ENCODE measurements around the gene PLCD1.
"Not testable (repeated sequence)": the region's sequence is repeated elsewhere in the genome, so short reads cannot be mapped to it uniquely, and the experiment has no call there.

PLCD1 gene

DNA sequence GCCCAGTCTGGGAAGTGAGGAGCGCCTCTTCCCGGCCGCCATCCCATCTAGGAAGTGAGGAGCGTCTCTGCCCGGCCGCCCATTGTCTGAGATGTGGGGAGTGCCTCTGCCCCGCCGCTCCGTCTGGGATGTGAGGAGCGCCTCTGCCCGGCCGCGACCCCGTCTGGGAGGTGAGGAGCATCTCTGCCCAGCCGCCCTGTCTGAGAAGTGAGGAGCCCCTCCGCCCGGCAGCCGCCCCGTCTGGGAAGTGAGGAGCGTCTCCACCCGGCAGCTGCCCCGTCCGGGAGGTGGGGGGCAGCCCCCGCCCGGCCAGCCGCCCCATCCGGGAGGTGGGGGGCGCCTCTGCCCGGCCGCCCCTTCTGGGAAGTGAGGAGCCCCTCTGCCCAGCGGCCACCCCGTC is 23.8 kb upstream of the PLCD1 start:
- not testable (repeated sequence) for H3K4me1 ChIP-seq (ENCODE audit: control insufficient read depth in 2 of 2, insufficient read depth in 2 of 2, low read length in 2 of 2); H3K27ac ChIP-seq (ENCODE audit: low read depth in 2 of 2, low read length in 2 of 2)

DNA sequence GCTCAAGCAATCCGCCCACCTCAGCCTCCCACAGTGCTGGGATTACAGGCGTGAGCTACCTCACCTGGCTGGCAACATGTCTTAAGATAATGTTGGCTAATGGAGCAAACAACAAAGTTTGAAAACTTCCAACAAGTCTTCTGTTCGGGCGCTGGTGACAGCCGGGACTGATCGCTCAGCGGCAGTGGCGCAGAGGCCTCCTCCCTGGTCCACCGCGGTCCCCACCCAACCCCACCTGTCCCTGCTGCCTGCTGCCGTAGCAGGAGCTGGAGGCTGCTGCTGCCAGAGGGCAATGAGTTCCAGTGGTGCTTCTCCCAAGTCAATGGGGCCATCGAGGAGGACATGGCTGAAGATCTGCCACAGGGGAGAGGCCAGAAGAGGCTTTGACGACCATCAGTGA is 21.7 kb upstream of the PLCD1 start:
- H3K4me1 ChIP-seq (ENCODE audit: control insufficient read depth in 2 of 2, insufficient read depth in 2 of 2, low read length in 2 of 2): no peaks in the 10 kb centered on the region
- H3K27me3 ChIP-seq (ENCODE audit: control insufficient read depth in 2 of 2, insufficient read depth in 2 of 2, low read length in 2 of 2): no peaks in the 10 kb centered on the region
- H3K36me3 ChIP-seq (ENCODE audit: control insufficient read depth in 2 of 2, insufficient read depth in 2 of 2, low read length in 2 of 2): no peaks in the 10 kb centered on the region
- H3K27ac ChIP-seq (ENCODE audit: low read depth in 2 of 2, low read length in 2 of 2): no peak overlapping the region
- no peaks in the 10 kb centered on the region for H3K9me3 ChIP-seq (ENCODE audit: control insufficient read depth in 2 of 2, low read length in 2 of 2)
- no peak overlapping the region for H3K9ac ChIP-seq (ENCODE audit: low read depth in 1 of 2, low read length in 2 of 2)
- H3K4me3 ChIP-seq (ENCODE audit: low read length in 2 of 2): no peak overlapping the region

More for the DNA sequence above, 23.8 kb upstream of the PLCD1 start:
- H3K27me3 ChIP-seq (ENCODE audit: control insufficient read depth in 2 of 2, insufficient read depth in 2 of 2, low read length in 2 of 2); H3K36me3 ChIP-seq (ENCODE audit: control insufficient read depth in 2 of 2, insufficient read depth in 2 of 2, low read length in 2 of 2); H3K9me3 ChIP-seq (ENCODE audit: control insufficient read depth in 2 of 2, low read length in 2 of 2); H3K9ac ChIP-seq (ENCODE audit: low read depth in 1 of 2, low read length in 2 of 2); H3K4me3 ChIP-seq (ENCODE audit: low read length in 2 of 2): not testable (repeated sequence)

DNA sequence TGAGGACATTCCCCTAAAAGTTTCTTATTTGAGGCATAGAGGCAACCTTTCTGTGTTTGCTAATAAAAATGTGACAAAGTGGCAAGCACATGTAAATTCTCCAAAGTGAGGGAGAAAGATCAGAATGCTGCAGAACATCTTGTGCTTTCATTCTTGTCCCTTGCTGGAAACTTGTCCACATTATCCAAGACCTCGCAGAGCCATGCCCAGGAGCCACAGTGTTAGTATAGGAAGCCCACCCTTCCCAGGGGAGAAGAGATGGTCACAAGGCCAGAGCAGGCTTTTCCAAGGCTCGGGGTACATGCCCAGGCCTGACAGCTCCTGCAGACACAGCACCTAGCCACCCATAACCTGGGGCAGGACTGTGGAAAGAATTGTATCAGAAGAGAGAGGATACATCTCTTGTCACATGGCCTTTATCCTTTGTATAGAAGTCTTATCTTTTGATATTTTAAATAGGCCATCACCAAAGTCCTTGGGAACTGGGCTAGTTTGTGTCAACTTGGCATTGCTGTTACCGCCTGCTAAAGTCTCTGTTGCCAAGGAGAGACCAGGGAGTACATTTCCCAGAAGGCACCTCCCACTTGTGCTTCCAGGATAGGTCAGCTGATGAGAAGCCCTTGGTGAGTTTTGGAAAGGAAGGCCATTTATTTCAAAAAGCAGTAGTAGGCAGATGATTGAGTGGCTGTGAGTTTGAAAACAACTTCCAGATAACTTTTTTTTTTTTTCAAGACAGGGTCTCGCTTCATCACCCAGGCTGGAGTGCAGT is 20.1 kb upstream of the PLCD1 start:
- no peaks in the 10 kb centered on the region for H3K36me3 ChIP-seq (ENCODE audit: control insufficient read depth in 2 of 2, insufficient read depth in 2 of 2, low read length in 2 of 2)
- no peak overlapping the region for H3K4me3 ChIP-seq (ENCODE audit: low read length in 2 of 2)
- H3K27ac ChIP-seq (ENCODE audit: low read depth in 2 of 2, low read length in 2 of 2): no peak overlapping the region

DNA sequence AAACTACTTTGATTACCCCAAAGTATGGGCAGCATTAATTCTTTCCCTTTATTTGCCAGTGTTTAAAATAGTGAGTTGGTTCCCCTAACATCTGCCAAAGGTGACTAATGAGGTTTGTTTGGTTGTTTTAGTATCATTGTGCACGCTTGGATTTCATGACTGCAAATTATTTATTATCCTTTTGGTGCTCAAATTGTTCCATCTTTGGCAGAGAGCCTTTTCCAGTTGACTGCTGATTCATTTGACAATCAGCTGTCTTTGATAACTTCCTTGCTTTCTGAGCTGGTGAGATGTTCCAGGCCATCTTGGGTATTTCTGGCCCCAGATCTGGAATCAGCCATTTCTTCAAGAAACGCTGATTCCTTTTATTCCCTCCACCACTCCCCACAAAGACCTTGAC is 18.5 kb upstream of the PLCD1 start:
- Histone ChIP-seq H3K9me3 (ENCODE audit: control insufficient read depth in 2 of 2, low read length in 2 of 2) (no peaks in the 10 kb centered on the region), H3K27ac (ENCODE audit: low read depth in 2 of 2, low read length in 2 of 2) (no peak overlapping the region), H3K4me1 (ENCODE audit: control insufficient read depth in 2 of 2, insufficient read depth in 2 of 2, low read length in 2 of 2) (peaks cover 3 to 4% of the 10 kb centered on the region in 2 donors), H3K36me3 (ENCODE audit: control insufficient read depth in 2 of 2, insufficient read depth in 2 of 2, low read length in 2 of 2) (no peaks in the 10 kb centered on the region), H3K27me3 (ENCODE audit: control insufficient read depth in 2 of 2, insufficient read depth in 2 of 2, low read length in 2 of 2) (no peaks in the 10 kb centered on the region), H3K9ac (ENCODE audit: low read depth in 1 of 2, low read length in 2 of 2) (no peak overlapping the region), H3K4me3 (ENCODE audit: low read length in 2 of 2) (no peak overlapping the region)

More for the DNA sequence above, 20.1 kb upstream of the PLCD1 start:
- Histone ChIP-seq H3K27me3 (ENCODE audit: control insufficient read depth in 2 of 2, insufficient read depth in 2 of 2, low read length in 2 of 2) (no peaks in the 10 kb centered on the region), H3K4me1 (ENCODE audit: control insufficient read depth in 2 of 2, insufficient read depth in 2 of 2, low read length in 2 of 2) (no peaks in the 10 kb centered on the region), H3K9me3 (ENCODE audit: control insufficient read depth in 2 of 2, low read length in 2 of 2) (no peaks in the 10 kb centered on the region), H3K9ac (ENCODE audit: low read depth in 1 of 2, low read length in 2 of 2) (no peak overlapping the region)

DNA sequence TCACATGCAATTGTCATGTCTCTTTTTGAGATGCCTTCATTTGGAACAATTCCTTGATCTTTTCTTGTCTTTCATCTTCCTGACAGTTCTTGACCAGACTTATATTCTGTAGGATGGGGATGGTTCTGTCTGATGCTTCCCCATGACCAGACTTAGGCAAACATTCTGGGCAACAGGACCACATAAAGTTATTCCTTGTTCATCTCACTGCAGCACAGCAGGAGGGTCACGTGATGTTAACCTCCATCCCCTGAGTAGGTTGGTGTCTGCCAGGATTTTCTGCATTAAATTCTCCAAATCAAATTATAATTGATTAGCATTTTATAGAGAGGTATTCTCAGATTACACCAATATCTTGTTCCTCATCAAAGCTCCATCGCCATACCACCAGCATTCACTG is 17.4 kb upstream of the PLCD1 start:
- Histone ChIP-seq H3K4me3 (ENCODE audit: low read length in 2 of 2) (no peak overlapping the region), H3K27ac (ENCODE audit: low read depth in 2 of 2, low read length in 2 of 2) (no peak overlapping the region), H3K9ac (ENCODE audit: low read depth in 1 of 2, low read length in 2 of 2) (no peak overlapping the region)

DNA sequence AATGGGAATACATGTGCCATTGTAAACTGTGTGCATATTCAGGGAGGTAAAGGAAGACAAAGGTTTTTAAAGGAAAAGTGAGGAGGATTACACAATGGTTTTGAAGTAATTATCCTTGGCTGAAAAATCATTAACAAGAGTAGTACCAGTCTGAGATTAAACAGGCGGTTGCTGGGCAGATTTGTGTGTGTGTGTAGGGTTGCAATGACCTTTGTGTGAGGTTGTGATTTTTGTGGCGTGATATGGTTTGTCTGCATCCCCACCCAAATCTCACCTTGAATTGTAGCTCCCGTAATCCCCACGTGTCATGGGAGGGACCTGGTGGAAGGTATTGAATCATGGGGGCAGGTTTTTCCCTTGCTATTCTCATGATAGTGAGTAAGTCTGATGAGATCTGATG is 16.6 kb upstream of the PLCD1 start:
- Histone ChIP-seq H3K27me3 (ENCODE audit: control insufficient read depth in 2 of 2, insufficient read depth in 2 of 2, low read length in 2 of 2) (no peaks in the 10 kb centered on the region), H3K9me3 (ENCODE audit: control insufficient read depth in 2 of 2, low read length in 2 of 2) (no peaks in the 10 kb centered on the region), H3K9ac (ENCODE audit: low read depth in 1 of 2, low read length in 2 of 2) (no peak overlapping the region), H3K4me3 (ENCODE audit: low read length in 2 of 2) (no peak overlapping the region), H3K4me1 (ENCODE audit: control insufficient read depth in 2 of 2, insufficient read depth in 2 of 2, low read length in 2 of 2) (peaks cover 3 to 4% of the 10 kb centered on the region in 2 donors), H3K27ac (ENCODE audit: low read depth in 2 of 2, low read length in 2 of 2) (peak overlapping the region in 1 of 2 donors; percentile 0), H3K36me3 (ENCODE audit: control insufficient read depth in 2 of 2, insufficient read depth in 2 of 2, low read length in 2 of 2) (no peaks in the 10 kb centered on the region)

More for the DNA sequence above, 17.4 kb upstream of the PLCD1 start:
- Histone ChIP-seq H3K36me3 (ENCODE audit: control insufficient read depth in 2 of 2, insufficient read depth in 2 of 2, low read length in 2 of 2) (no peaks in the 10 kb centered on the region), H3K9me3 (ENCODE audit: control insufficient read depth in 2 of 2, low read length in 2 of 2) (no peaks in the 10 kb centered on the region), H3K4me1 (ENCODE audit: control insufficient read depth in 2 of 2, insufficient read depth in 2 of 2, low read length in 2 of 2) (peaks cover 3 to 4% of the 10 kb centered on the region in 2 donors), H3K27me3 (ENCODE audit: control insufficient read depth in 2 of 2, insufficient read depth in 2 of 2, low read length in 2 of 2) (no peaks in the 10 kb centered on the region)

DNA sequence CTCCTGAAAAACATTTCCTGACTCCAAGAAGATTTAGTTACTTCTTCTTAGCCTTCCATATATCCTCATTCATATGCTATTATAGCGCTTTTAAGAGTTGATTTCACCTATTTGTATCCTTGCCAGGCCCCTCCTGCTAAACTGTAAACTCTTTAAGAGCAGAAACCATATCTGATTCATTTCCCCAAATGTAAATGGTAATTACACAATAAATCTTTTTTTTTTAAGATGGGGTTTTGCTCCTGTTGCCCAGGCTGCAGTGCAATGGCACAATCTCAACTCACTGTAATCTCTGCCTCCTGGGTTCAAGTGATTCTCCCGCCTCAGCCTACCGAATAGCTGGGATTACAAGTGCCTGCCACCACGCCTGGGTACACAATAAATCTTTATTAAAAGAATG is 14.0 kb upstream of the PLCD1 start:
- peaks cover 23 to 28% of the 10 kb centered on the region in 2 donors for H3K4me1 ChIP-seq (ENCODE audit: control insufficient read depth in 2 of 2, insufficient read depth in 2 of 2, low read length in 2 of 2)
- H3K9ac ChIP-seq (ENCODE audit: low read depth in 1 of 2, low read length in 2 of 2): no peak overlapping the region
- H3K9me3 ChIP-seq (ENCODE audit: control insufficient read depth in 2 of 2, low read length in 2 of 2): no peaks in the 10 kb centered on the region
- no peaks in the 10 kb centered on the region for H3K27me3 ChIP-seq (ENCODE audit: control insufficient read depth in 2 of 2, insufficient read depth in 2 of 2, low read length in 2 of 2)
- H3K27ac ChIP-seq (ENCODE audit: low read depth in 2 of 2, low read length in 2 of 2): no peak overlapping the region
- no peaks in the 10 kb centered on the region for H3K36me3 ChIP-seq (ENCODE audit: control insufficient read depth in 2 of 2, insufficient read depth in 2 of 2, low read length in 2 of 2)
- H3K4me3 ChIP-seq (ENCODE audit: low read length in 2 of 2): no peak overlapping the region

DNA sequence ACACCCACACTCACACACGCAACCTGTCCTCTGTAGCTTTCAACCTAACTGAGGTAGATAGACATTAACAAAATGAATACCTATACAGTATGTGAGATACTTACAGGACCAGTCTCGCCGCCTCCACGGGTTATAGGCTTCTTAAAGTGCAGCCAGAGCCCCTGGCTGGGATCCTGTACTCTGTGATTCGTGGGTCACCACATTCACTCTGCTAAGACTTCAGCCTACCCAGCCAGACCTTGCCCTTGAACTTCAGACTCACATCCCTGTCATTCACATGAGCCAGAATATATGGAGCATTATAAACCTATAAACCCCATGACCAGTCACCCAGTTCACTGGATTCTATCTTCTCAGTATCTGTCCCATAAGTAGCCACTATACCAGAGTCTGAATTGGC is 11.0 kb upstream of the PLCD1 start:
- H3K36me3 ChIP-seq (ENCODE audit: control insufficient read depth in 2 of 2, insufficient read depth in 2 of 2, low read length in 2 of 2): no peaks in the 10 kb centered on the region
- H3K4me1 ChIP-seq (ENCODE audit: control insufficient read depth in 2 of 2, insufficient read depth in 2 of 2, low read length in 2 of 2): peaks cover 23 to 30% of the 10 kb centered on the region in 2 donors
- H3K27ac ChIP-seq (ENCODE audit: low read depth in 2 of 2, low read length in 2 of 2): peak overlapping the region; percentile 63 to 85
- H3K9ac ChIP-seq (ENCODE audit: low read depth in 1 of 2, low read length in 2 of 2): peak overlapping the region; percentile 16 to 27
- H3K27me3 ChIP-seq (ENCODE audit: control insufficient read depth in 2 of 2, insufficient read depth in 2 of 2, low read length in 2 of 2): no peaks in the 10 kb centered on the region
- H3K9me3 ChIP-seq (ENCODE audit: control insufficient read depth in 2 of 2, low read length in 2 of 2): no peaks in the 10 kb centered on the region
- H3K4me3 ChIP-seq (ENCODE audit: low read length in 2 of 2): peak overlapping the region; percentile 77 to 81

DNA sequence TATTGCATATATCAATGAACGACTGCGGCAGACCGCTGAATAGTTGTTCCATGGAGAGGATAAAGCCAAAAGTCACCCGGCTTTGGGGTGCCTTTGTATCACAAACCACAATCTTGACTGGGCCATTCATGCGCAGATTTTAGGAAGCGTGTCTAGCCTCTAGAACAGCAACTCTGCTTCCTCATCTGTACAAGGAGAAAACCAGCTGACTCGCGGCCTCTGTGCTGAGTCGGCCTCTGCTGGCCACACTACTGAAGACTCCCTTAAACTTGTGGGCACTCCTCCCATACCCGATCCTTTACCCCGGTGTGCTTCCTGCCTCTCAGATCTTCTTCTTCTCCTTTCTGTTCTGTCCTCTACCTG is 10.4 kb upstream of the PLCD1 start:
- H3K36me3 ChIP-seq (ENCODE audit: control insufficient read depth in 2 of 2, insufficient read depth in 2 of 2, low read length in 2 of 2): no peaks in the 10 kb centered on the region
- H3K27ac ChIP-seq (ENCODE audit: low read depth in 2 of 2, low read length in 2 of 2): peak overlapping the region; percentile 63 to 85
- H3K9ac ChIP-seq (ENCODE audit: low read depth in 1 of 2, low read length in 2 of 2): peak overlapping the region; percentile 74 to 79

DNA sequence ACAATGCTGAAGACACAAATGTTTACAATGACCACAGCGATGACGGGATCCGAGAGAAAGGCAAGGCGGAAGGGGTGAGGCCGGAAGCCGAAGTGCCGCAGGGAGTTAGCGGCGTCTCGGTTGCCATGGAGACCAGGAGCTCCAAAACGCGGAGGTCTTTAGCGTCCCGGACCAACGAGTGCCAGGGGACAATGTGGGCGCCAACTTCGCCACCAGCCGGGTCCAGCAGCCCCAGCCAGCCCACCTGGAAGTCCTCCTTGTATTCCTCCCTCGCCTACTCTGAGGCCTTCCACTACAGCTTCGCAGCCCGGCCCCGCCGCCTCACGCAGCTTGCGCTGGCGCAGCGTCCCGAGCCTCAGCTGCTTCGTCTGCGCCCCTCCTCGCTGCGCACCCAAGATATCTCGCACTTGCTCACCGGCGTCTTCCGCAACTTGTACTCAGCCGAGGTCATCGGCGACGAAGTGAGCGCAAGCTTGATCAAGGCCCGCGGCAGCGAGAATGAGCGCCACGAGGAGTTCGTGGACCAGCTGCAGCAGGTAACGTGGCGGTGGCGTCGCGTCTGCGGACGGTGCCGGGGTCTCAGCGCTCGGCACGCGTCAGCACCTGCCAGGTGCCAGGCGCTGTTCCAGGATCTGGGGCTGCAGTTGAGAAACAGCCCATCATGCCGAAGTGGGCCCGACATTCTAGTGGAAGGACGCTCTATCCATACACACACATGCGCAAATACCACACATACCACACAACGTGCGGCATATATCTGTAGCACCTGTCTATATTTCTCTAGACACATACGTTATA is 9.9 kb upstream of the PLCD1 start, which contains the start of gene DLEC1:
Gene DLEC1, plus strand, starts transcription at position 108 of the 798 bp plus-strand sequence. Its CDS starts 18 bp downstream, at position 126.
- Histone ChIP-seq H3K9me3 (ENCODE audit: control insufficient read depth in 2 of 2, low read length in 2 of 2) (no peaks in the 10 kb centered on the region), H3K9ac (ENCODE audit: low read depth in 1 of 2, low read length in 2 of 2) (peak within 1 kb of the TSS; percentile 74 to 79), H3K4me3 (ENCODE audit: low read length in 2 of 2) (peak within 1 kb of the TSS; percentile 77 to 81), H3K36me3 (ENCODE audit: control insufficient read depth in 2 of 2, insufficient read depth in 2 of 2, low read length in 2 of 2) (no peaks in the 10 kb centered on the region), H3K27ac (ENCODE audit: low read depth in 2 of 2, low read length in 2 of 2) (peak within 1 kb of the TSS; percentile 69 to 85), H3K27me3 (ENCODE audit: control insufficient read depth in 2 of 2, insufficient read depth in 2 of 2, low read length in 2 of 2) (no peaks in the 10 kb centered on the region), H3K4me1 (ENCODE audit: control insufficient read depth in 2 of 2, insufficient read depth in 2 of 2, low read length in 2 of 2) (peaks cover 23 to 30% of the 10 kb centered on the region in 2 donors)

More for the DNA sequence above, 10.4 kb upstream of the PLCD1 start:
- Histone ChIP-seq H3K9me3 (ENCODE audit: control insufficient read depth in 2 of 2, low read length in 2 of 2) (no peaks in the 10 kb centered on the region), H3K4me3 (ENCODE audit: low read length in 2 of 2) (peak overlapping the region; percentile 77 to 81), H3K4me1 (ENCODE audit: control insufficient read depth in 2 of 2, insufficient read depth in 2 of 2, low read length in 2 of 2) (peaks cover 23 to 30% of the 10 kb centered on the region in 2 donors), H3K27me3 (ENCODE audit: control insufficient read depth in 2 of 2, insufficient read depth in 2 of 2, low read length in 2 of 2) (no peaks in the 10 kb centered on the region)
